Measurements from ENCODE around the gene CKAP5. TPM values are rescaled to one million over a fixed set of nuclear protein-coding genes. Genes with fewer than 3 reads are reported as not detected.

CKAP5 gene
- total RNA-seq, 2 donors from 2014 or later = 162 to 211 TPM

GRCh38 chr11:46840116-46840515 lies 6.0 kb downstream of the CKAP5 start:
- Mint-ChIP-seq H3K27ac (no peak overlapping the region), H3K27me3 (ENCODE audit: insufficient read depth) (no peaks in the 10 kb centered on the region), H3K36me3 (ENCODE audit: low read depth) (peaks cover 7% of the 10 kb centered on the region), H3K4me1 (peaks cover 9% of the 10 kb centered on the region), H3K9me3 (no peaks in the 10 kb centered on the region), H3K4me3 (no peak overlapping the region)
- no peaks in the 10 kb centered on the region for H3K4me1 ChIP-seq (ENCODE audit: control insufficient read depth, insufficient read depth, low read length)
- peaks cover 31% of the 10 kb centered on the region for H3K36me3 ChIP-seq (ENCODE audit: control insufficient read depth, insufficient read depth, low read length)
- DNase-seq = no peak
- no peak overlapping the region for H3K9ac ChIP-seq (ENCODE audit: extremely low read depth, low read length, poor library complexity, severe bottlenecking)
- no peak for TF ChIP-seq CTCF (conservative IDR thresholded peaks at IDR 0.05)
- no peaks in the 10 kb centered on the region for H3K27me3 ChIP-seq (ENCODE audit: control insufficient read depth, insufficient read depth, low read length, poor library complexity, severe bottlenecking)
- H3K9me3 ChIP-seq (ENCODE audit: control insufficient read depth, low read length) = no peaks in the 10 kb centered on the region
- no peak overlapping the region for H3K4me3 ChIP-seq (ENCODE audit: low read length)
- no peak overlapping the region for H3K27ac ChIP-seq (ENCODE audit: low read depth, low read length)

GRCh38 chr11:46838501-46838900 lies 7.6 kb downstream of the CKAP5 start:
- no peak for DNase-seq
- Histone ChIP-seq H3K27ac (ENCODE audit: low read depth, low read length) (no peak overlapping the region), H3K27me3 (ENCODE audit: control insufficient read depth, insufficient read depth, low read length, poor library complexity, severe bottlenecking) (no peaks in the 10 kb centered on the region), H3K9me3 (ENCODE audit: control insufficient read depth, low read length) (no peaks in the 10 kb centered on the region), H3K4me1 (ENCODE audit: control insufficient read depth, insufficient read depth, low read length) (no peaks in the 10 kb centered on the region), H3K36me3 (ENCODE audit: control insufficient read depth, insufficient read depth, low read length) (peaks cover 31% of the 10 kb centered on the region), H3K9ac (ENCODE audit: extremely low read depth, low read length, poor library complexity, severe bottlenecking) (no peak overlapping the region), H3K4me3 (ENCODE audit: low read length) (no peak overlapping the region)
- H3K27me3 Mint-ChIP-seq (ENCODE audit: insufficient read depth) = no peaks in the 10 kb centered on the region
- peaks cover 7% of the 10 kb centered on the region for H3K36me3 Mint-ChIP-seq (ENCODE audit: low read depth)
- no peak overlapping the region for H3K4me3 Mint-ChIP-seq
- no peak for TF ChIP-seq CTCF (conservative IDR thresholded peaks at IDR 0.05)
- H3K27ac Mint-ChIP-seq = no peak overlapping the region
- no peaks in the 10 kb centered on the region for H3K9me3 Mint-ChIP-seq
- 93 to 100% methylated on average over 1 to 5 of the region's 6 CpGs for WGBS, 2 experiments (ENCODE audit: insufficient coverage in 1 of 2, insufficient read length in 1 of 2)
- peaks cover 3% of the 10 kb centered on the region for H3K4me1 Mint-ChIP-seq

GRCh38 chr11:46837860-46838259 lies 8.2 kb downstream of the CKAP5 start:
- TF ChIP-seq CTCF (conservative IDR thresholded peaks at IDR 0.05) = no peak
- no peak for DNase-seq
- Histone ChIP-seq H3K36me3 (ENCODE audit: control insufficient read depth, insufficient read depth, low read length) (peaks cover 27% of the 10 kb centered on the region), H3K9me3 (ENCODE audit: control insufficient read depth, low read length) (no peaks in the 10 kb centered on the region), H3K27me3 (ENCODE audit: control insufficient read depth, insufficient read depth, low read length, poor library complexity, severe bottlenecking) (no peaks in the 10 kb centered on the region), H3K4me3 (ENCODE audit: low read length) (no peak overlapping the region), H3K9ac (ENCODE audit: extremely low read depth, low read length, poor library complexity, severe bottlenecking) (no peak overlapping the region), H3K27ac (ENCODE audit: low read depth, low read length) (no peak overlapping the region), H3K4me1 (ENCODE audit: control insufficient read depth, insufficient read depth, low read length) (no peaks in the 10 kb centered on the region)
- H3K27me3 Mint-ChIP-seq (ENCODE audit: insufficient read depth) = no peaks in the 10 kb centered on the region
- H3K9me3 Mint-ChIP-seq = no peaks in the 10 kb centered on the region
- H3K27ac Mint-ChIP-seq = no peak overlapping the region
- H3K36me3 Mint-ChIP-seq (ENCODE audit: low read depth) = peaks cover 10% of the 10 kb centered on the region
- H3K4me3 Mint-ChIP-seq = no peak overlapping the region
- H3K4me1 Mint-ChIP-seq = peaks cover 3% of the 10 kb centered on the region

Measured in endodermal cell (in vitro differentiated cells).